Stromal cell of bone marrow (primary cell): Measurements from ENCODE around the gene CFAP251.
A peak's percentile ranks its signal among the peaks of the same experiment; 100 is the strongest.

Experiments
- DNase-seq: peaks from one replicate; pipeline ENCODE4 v3.0.0-alpha.2; 2012; ENCODE audit warnings: low read depth

The CFAP251 gene

DNA sequence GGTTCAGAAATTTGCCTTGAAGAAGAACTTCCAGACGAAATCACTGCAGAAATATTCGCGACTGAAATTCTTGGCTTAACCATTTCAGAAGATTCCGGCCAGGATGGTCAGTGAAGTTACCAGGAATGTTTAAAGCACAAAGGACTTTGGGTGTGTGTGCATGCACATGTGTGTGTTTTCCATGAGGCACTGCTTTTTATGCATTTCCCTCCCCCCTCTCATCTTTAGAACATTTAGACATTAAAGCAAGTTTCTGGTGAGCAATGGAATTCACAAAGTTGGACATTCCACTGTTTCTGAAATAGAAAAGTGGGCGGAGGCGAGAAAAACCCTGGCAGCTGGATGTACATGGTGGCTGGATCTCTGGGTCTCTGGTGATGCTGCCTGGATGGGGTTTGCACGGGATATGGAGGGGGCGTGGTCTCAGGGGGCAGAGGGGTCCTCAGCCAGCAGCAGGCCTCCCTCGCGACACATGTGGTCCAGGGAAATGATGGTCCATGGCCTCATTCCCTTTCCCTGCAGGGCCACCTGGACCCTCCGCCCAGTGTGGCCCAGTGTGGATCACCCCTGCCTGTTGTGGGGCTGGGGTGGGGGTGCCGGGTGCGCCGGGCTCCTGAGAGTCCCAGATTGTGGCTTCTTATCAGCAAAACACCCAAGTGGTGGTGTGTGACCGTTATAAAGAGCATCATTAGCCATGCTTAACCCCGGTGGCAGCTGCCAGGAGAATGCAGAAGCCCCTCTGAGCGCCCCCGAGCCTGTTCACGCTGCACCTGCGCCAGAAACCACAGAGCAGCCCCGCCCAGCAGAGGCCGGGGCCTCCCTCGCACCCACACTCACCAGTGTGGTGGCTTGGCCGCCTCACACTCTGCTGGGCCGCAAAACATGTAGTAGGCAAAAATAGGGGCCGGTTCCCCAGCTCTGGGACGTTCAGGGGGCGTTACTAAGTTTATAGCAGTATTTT, 85.5 kb downstream of the CFAP251 start:
- no peak for DNase-seq

DNA sequence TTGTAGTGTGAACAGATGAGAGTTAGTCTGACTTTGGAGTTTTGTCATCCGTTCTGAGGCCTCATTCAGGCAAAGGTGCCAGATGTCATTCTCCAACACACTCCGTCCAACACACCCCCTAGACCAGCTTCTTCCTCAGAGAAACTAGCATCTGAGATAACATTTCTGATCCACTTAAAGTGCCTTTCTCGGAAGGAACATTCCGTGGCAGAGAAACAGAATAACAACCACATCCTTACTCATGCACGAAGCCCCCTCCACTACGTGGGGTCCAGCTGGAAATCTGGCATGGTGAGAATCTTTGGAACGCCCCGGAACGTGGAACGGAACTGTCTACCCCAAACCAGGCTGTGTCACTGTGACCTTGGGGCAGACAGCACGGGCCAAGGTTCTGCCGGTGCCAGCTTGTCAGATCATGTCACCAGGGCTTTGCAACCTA, 86.3 kb downstream of the CFAP251 start:
- no peak for DNase-seq

DNA sequence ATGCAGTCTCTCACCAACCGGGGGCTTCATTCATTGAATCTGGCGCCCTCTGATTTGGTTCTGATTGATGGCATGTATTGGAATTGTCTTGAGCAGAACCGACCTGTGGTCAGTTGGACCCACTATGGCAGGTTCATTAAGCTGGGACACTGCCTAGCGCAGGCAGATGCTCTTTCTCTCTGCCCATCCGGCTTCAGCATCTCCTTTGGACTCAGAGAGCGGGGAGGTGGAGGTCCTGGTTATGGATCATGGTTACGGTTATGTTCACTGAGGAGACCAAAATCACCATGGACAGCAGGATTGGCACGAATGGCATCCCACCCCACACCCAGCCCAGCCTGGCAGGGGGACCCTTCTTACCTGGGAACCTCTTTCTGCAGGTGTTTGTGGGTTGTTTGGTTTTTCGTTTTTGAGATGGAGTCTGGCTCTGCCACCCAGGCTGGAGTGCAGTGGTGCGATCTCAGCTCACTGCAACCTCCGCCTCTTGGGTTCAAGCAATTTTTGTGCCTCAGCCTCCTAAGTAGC, 86.9 kb downstream of the CFAP251 start:
- no peak for DNase-seq

DNA sequence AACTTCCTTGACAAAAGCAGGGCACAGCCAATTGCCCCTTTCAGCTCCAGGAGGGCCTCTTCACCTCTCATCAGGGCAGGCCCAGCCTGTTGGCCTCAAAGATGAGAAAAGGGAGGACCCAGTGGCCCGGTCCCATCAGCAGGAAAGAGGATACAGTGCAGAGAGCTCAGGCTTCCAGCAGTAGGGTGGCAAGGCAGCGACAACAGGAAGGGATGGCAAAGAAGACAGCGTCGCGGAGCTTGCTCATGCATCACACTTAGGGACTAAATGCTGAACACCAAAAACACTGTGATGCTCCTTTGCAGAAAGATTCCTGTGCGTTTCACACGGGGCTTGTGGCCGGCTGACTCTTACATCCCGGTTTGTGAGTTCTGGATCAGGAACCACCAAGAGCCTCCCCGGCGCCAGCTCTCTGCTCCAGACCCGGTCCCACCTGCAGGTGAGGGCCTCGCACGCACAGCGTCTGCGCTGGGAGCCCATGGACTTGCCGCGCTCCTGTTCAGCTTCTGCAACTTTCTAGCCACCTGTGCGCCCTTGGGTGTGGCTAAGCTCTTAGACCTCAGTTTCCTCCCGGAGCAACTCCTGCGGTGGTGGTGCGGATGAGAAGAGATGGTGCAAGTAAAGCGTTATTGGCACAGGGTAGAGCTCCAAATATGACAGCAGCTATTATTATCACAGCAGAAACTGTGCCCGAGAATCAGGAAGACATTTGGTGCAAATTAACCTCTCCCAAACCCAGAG, 88.0 kb downstream of the CFAP251 start:
- no peak for DNase-seq

DNA sequence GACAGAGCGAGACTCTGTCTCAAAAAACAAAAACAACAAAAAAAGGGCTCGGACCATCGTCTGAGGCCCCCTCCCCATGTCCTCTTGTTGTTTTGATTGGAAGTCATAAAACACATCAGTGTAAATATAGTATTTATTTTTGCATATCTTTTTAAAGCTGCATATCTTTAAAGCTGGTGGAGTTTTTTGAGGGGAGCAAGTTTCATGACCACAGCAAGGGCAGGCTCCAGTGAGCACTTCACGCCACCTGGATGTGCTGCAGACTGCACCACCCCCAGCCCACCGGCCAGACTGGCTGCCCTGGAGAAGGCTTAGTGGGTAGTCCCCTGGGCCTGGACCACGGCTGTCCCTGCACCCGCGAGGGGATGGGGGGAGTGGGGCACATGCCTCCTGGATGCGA, 91.3 kb downstream of the CFAP251 start:
- no peak for DNase-seq

DNA sequence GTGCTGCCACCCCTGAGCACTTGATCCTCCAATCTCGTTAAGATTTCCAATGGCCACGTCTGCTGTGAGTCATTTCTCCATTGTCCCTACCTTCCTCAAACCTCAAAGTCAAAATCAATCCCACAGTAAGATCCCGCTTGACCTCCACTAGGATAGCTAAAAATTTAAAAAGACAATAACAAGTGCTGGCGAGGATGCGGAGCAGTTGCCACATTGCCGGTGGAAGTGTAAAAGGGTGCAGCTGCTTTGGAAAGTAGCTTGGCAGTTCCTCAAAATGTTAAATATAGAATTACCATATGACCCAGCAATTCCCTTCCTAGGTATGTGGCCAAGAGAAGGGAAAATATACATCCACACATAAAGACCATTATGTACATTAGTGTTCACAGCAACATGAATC, 93.8 kb downstream of the CFAP251 start:
- DNase-seq, result no peak

DNA sequence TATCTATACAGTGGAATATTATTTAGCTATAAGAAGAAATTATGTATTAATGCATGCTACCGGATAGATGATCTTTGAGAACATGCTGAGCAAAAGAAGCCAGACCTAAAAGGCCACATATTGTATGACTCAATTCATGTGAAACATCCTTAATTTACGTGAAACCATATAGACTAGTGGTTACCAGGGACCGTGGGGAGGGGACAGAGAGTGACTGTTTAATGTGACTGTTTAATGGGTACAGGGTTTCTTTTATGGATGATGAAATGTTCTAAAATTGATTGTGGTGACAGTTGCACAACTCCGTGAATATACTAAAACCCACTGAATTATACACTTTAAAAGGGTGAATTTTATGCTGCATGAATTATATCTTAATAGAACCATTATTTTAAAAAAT, 94.7 kb downstream of the CFAP251 start:
- no peak for DNase-seq

DNA sequence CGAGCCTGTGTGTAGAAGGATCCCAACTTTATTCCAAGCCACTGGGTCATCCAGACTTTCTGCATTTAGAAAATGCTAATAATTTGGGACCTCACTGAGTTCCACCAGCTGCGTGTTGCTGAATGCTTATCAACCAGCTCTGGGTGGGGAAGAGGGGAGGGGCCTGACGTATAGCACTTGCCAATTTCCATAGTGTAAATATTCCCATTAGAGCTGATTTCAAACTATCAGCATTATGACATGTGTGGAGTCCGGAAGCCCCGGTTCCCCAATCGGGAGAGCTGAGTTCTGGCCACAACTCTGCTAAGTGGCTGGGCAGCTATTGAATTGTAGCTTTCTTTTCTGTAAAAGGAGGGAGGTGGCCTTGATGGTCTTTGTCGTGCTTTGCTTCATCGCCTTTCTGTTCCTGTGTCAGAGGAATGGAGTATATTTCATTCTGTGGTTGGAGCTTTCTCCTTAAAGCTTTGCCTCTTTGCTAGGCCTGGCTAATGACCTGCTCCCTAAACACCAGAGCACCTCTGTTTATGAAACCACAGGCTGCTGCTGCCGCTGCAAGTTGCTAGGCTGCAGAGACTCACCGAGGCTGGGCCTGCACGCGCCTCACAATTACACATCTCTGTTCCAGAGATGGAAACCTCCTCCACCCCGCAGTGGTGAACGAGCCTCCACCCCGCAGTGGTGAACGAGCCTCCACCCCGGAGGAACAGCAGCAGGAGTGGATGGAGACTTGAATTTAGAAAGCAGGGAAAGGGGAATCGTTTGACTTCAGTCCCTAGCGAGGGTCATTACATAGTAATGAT, 95.6 kb downstream of the CFAP251 start:
- DNase-seq, result no peak

DNA sequence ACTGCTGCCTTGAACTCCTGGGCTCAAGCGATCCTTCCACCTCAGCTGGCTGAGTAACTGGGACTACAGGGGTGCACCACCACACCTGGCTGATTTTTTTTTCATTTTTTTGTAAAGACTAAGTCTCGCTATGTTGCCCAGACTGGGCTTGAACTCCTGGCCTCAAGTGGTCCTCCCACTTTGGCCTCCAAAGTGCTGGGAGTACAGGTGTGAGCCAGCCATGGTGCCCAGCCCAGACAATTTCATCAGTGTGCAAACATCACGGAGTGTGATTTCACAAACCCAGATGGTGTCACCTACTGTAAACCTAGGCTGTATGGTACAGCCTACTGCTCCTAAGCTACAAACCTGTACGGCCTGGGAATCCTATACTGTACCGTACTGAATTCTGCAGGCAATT, 96.4 kb downstream of the CFAP251 start:
- DNase-seq, result no peak

DNA sequence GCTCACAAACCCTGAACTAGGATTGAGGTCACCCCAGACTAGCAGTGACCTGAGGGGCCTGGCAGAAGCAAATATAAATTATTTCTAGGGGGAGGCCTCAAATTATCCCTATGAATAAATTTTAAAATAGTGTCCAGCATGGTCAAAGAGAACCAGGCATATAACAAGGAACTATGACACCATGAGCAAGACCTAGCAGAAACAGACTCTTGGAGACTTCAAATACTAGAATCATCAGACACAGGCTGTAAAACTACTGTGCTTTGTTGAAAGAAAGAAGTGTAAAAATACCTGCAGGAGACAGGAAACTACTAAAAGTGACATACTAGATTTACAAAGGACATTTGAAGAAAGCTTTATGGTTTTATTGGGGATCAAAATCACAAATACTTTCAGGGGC, 100.1 kb downstream of the CFAP251 start:
- DNase-seq, result no peak

DNA sequence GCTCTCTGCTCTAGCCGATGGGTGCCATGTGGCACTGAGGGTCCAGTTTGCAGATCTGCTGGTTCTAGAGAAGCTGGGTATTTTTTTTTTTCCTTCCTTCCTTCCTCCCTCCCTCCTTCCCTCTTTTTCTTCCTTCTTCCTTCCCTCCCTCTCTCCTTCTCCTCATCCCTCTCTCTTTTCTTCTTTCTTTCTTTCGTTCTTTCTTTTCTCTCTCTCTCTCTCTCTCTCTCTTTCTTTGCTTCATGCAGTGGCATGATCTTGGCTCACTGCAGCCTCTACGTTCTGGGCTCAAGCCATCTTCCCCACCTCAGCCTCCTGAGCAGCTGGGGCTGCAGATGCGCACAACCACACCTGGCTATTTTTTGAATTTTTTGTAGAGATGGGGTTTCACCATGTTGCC, 100.5 kb downstream of the CFAP251 start:
- DNase-seq, result no peak

DNA sequence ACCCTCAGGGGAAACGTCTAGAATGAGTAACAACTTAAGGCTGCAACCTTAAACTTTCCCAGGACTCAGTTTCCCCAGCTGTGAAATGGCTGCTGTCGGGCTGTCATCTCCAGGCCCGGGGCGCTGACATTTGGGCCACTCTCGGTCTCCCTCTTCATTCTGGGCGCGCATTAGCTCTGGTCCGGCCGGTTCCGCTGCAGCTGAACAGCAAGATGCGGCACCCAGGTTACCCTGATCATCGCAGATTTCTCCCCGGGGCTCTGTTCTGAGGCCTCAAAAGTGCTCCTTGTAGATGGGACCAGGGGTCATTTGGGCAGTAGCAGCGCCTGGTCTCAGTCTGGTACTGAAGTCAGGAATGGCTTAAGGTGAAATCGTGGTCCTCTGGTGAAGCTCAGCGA, 102.4 kb downstream of the CFAP251 start:
- DNase-seq, result no peak

DNA sequence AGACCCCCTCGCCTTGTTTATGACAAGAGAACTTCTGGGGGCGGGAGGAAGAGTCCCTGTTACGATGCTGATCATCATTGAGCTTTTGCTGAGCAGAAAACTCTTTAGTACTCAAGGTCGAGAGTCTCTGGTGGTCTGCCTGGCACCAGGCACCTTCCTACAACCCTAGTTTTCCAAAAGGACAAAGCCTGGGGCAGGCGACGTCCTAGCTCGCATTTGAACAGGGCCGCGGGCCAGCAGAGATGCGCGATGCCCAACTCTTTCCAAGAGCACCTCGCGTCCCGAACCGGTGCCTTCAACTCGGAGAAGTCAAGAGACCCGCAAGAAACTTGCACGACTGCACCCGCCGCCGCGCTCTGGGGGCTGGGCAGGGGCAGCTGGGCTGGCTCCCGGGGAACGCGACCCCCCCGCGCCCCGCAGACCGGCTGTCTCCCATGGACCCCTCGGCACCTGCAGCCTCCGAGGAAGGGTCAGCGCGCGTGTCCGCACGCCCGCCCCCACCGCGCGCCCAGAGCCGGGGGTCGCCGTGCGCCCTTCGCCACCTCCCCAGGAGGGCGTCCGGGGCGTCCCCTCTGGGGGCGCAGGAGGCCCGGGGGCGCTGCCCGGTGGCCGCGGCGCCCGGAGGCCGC, 102.9 kb downstream of the CFAP251 start:
- DNase-seq, result no peak

DNA sequence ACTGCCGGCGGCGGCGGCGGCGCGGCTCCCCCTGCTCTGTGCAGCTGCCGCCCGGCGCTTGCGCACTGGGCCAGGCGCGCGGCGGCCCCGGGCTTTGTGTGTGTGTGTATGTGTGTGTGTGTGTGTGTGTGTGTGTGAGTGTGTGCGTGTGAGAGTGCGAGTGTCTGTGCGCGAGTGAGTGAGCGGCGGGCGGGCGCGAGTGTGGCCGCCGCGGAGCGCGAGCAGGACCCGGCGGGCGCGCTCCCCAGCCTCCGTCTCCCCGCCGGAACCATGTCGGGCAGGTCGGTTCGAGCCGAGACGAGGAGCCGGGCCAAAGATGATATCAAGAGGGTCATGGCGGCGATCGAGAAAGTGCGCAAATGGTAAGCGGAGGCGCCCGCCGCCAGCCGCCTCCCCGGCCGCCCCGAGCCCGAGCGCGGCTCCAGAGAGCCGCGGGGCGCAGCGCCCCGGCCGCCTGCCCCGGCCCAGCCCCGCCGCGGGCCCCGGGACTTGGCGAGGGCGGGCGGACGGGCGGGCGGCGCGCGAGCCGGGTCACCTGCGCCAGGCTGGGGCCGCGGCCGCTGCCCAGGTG, 103.5 kb downstream of the CFAP251 start, which contains the start of gene BCL7A:
BCL7A (plus strand) TSS at position 63 of the 571 bp plus-strand sequence; CDS start at position 271, 208 bp downstream.
- DNase-seq, result peak; percentile 41

DNA sequence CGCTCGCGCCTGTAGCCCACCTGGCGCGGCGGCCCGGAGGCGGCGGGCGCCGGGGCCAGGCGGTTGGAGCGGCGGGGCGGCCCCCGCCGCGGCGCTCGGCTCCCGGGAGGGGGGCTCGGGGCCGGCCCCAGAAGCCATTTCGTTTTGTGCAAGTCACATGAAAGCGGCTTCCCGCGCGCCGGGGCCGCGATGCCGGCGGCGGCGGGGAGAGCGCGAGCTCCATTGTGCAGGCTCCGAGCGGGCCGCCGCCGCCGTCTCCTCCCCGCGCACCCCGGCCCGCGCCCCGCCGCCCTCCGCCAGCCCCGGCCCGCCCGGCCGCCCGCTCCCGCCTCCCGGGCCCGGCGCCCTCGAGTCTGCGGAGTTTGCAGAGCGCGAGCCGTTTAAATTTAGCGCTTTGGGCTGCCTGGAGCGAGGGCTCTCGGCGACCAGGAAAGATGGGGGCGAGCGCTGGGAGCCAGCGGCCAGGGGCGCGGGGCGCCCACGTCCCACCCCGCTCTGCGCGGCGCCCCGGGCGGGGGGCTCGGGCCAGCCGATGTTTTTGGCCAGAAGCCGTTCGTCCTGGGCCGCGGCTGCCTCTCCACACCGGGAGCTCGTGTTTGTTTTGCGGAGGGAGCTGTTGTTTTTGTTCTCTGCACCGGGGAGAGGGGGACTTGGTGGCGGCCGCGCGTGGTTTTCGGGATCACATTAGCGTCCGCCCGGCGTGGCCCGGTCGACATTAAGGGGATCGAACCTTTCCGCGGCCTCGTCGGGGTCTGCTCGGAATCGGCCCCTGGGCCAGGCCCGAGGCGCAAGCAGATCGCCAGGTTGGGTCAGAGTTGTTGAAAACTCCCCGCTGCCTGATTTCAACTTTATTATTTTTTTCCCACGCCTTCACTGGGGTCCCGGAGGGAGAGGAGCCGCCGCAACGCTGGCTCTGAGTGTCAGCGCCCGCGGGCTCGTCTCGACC, 104.3 kb downstream of the CFAP251 start:
- no peak for DNase-seq

DNA sequence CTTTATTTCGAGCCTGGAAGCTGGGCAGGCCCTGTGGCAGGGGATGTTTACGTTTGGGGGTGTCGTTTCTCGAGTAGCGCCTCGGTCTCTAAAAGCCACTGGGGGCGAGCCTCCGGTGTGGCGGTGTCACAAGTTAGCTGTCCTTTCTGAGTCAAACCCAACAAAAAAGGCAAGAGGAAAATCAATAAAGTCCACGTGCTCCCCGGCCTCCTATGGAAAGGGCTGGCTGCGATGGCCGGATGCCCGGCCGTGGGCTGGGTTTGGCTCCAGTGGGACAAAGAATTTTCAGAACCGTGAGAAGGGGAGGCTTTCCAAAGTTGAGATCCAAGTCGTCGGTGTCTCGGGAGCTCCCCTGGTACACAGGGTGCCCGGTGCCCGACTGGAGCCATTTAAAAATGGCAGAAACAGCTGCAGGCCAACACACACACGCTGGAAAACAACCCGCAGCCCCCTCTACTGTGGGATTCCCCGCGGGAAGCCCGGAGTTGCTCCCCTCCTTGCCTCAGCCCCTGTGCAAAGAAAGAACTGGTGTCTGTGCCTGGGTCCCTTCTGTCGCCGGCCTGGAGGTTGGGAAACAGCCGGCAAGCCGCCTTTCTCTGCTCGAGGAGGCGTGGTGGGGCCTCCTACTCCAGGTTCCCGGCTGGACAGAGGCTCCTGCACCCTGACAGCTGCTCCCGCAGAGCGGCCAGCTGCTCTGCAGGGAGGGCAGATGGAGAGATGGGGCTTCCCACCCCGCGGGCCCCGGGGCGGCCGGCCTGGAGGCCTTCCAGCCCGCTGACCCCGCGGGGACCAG, 105.1 kb downstream of the CFAP251 start:
- DNase-seq, result peak; percentile 74

DNA sequence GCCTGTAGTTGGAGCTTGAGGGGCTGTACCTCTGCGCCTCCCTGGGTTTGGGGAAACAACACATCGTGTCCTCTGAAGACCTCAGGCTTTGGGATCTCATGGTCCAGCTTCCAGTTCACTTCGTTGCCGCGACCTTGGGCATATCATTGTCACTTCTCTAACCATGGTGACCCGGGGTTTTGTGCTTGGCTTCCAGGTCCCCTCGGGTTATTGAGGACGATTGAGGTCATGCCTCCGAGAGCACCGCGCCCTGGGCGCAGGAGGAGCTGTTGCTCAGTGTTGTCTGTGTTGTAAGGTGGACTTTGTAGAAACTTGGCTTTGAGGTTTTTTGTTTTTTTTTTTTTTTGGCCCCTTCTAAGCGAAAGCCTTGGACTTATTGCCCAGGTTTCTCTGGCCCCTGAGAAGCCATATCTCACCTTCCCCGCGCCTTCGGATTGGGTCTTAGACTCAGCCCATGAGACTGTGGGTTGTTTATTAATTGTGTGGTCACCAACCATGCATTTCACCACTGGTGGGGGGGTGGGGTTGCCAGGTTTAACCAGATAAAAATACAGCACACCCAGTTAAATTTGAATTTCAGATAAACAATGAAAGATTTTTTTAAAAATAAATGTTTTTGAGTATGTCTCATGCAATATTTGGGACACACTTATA, 105.9 kb downstream of the CFAP251 start:
- no peak for DNase-seq

DNA sequence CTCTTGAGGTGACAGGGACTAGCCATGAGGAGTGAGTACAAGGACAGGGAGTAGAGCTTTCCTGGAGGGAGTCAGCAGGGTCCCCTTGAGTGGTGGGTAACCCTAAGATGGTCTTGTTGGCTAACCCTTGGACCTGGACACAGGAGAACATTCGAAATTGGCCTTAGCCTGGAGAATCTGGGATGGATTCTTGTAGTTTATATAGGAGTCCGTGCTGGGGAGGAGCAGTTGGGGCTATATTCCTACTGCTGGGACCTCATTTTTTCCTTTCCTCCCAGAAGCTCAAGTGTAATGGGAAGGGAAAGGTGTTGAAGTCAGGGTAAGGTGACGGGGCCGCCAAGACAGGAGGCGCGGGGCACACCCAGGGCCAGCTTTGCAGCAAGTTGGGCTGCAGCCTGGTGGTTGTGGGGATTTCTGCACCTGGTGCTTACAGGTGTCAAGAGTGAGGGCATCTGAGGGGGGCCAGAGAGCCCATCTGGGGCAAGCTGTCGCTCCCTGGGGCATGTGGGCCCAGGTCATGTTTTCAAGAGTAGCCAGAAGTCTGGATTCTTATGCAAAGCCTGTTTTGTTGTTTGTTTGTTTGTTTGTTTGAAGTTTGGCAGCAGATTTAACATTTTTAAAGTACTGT, 108.4 kb downstream of the CFAP251 start:
- no peak for DNase-seq
